Measurements from ENCODE around the gene PTTG1IP. TPM values are rescaled to one million over a fixed set of nuclear protein-coding genes. Genes with fewer than 3 reads are reported as not detected.

PTTG1IP gene
- total RNA-seq, 1 donor from 2014 or later: 468 TPM

- Histone ChIP-seq H3K27me3 (no peaks in the 10 kb centered on the region), H3K27ac (no peak overlapping the region), H3K36me3 (peaks cover 23 to 28% of the 10 kb centered on the region in 2 donors), H3K9me3 (no peaks in the 10 kb centered on the region), H3K4me3 (peak overlapping the region; percentile 39 to 57), H3K4me1 (peaks cover 5 to 9% of the 10 kb centered on the region in 2 donors)
- intact Hi-C loops (cut with DNase I): loop anchor here (2.0 kb wide), 1 partner anchor 19 kb away; no protein-coding TSS in a partner anchor
- peak; percentile 36 to 77 for DNase-seq (ENCODE audit: low spot score in 2 of 2)
- TF ChIP-seq, protein P1, sequence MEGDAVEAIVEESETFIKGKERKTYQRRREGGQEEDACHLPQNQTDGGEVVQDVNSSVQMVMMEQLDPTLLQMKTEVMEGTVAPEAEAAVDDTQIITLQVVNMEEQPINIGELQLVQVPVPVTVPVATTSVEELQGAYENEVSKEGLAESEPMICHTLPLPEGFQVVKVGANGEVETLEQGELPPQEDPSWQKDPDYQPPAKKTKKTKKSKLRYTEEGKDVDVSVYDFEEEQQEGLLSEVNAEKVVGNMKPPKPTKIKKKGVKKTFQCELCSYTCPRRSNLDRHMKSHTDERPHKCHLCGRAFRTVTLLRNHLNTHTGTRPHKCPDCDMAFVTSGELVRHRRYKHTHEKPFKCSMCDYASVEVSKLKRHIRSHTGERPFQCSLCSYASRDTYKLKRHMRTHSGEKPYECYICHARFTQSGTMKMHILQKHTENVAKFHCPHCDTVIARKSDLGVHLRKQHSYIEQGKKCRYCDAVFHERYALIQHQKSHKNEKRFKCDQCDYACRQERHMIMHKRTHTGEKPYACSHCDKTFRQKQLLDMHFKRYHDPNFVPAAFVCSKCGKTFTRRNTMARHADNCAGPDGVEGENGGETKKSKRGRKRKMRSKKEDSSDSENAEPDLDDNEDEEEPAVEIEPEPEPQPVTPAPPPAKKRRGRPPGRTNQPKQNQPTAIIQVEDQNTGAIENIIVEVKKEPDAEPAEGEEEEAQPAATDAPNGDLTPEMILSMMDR (IDR thresholded peaks at IDR 0.05): peak in 1 of 3 experiments; percentile 32
Measured at GRCh38 chr21:44845418-44846223, 27.9 kb downstream of the PTTG1IP start.

DNA sequence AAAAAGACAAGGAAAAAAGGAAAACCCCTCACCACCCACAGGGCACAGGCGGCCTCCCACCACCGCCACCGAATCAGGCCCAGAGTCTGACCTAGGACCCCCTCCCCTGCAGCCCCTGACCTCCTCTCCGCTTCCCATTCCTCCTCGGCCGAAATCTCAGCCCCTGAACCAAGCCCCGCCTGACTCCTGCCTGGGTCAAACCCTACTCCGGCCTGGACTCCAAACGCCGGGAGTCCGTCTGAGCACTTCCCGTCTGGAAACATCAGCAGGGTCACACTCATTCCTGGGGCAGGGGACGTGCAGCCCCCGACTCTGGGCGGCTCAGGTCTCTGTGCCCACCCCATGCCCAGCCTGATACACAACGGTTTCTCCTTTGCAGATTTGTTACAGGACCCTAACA, 29.2 kb downstream of the PTTG1IP start:
- no peak overlapping the region for H3K4me3 ChIP-seq
- H3K9me3 ChIP-seq: no peaks in the 10 kb centered on the region
- intact Hi-C loops (cut with DNase I): no loop called here
- H3K36me3 ChIP-seq: peaks cover 9 to 14% of the 10 kb centered on the region in 2 donors
- no peaks in the 10 kb centered on the region for H3K27me3 ChIP-seq
- DNase-seq (ENCODE audit: low spot score in 2 of 2): no peak
- H3K4me1 ChIP-seq: peaks cover 5 to 9% of the 10 kb centered on the region in 2 donors
- H3K27ac ChIP-seq: no peak overlapping the region
- TF ChIP-seq, protein P1 (IDR thresholded peaks at IDR 0.05): no peak

GRCh38 chr21:44842721-44843445, 30.6 kb downstream of the PTTG1IP start:
- TF ChIP-seq, protein P1 (IDR thresholded peaks at IDR 0.05): no peak
- intact Hi-C loops (cut with DNase I): no loop called here
- no peak overlapping the region for H3K27ac ChIP-seq
- peaks cover 5 to 9% of the 10 kb centered on the region in 2 donors for H3K4me1 ChIP-seq
- no peak overlapping the region for H3K4me3 ChIP-seq
- no peak for DNase-seq (ENCODE audit: low spot score in 2 of 2)
- peaks cover 0 to under 1% of the 10 kb centered on the region in 2 donors for H3K36me3 ChIP-seq
- H3K9me3 ChIP-seq: no peaks in the 10 kb centered on the region
- H3K27me3 ChIP-seq: no peaks in the 10 kb centered on the region

GRCh38 chr21:44842087-44842486, 31.4 kb downstream of the PTTG1IP start:
- DNase-seq (ENCODE audit: low spot score in 2 of 2): no peak
- no peaks in the 10 kb centered on the region for H3K36me3 ChIP-seq
- no peaks in the 10 kb centered on the region for H3K9me3 ChIP-seq
- H3K4me1 ChIP-seq: peaks cover 5 to 9% of the 10 kb centered on the region in 2 donors
- intact Hi-C loops (cut with DNase I): no loop called here
- TF ChIP-seq, protein P1 (IDR thresholded peaks at IDR 0.05): no peak
- H3K27me3 ChIP-seq: no peaks in the 10 kb centered on the region
- no peak overlapping the region for H3K4me3 ChIP-seq
- no peak overlapping the region for H3K27ac ChIP-seq

DNA sequence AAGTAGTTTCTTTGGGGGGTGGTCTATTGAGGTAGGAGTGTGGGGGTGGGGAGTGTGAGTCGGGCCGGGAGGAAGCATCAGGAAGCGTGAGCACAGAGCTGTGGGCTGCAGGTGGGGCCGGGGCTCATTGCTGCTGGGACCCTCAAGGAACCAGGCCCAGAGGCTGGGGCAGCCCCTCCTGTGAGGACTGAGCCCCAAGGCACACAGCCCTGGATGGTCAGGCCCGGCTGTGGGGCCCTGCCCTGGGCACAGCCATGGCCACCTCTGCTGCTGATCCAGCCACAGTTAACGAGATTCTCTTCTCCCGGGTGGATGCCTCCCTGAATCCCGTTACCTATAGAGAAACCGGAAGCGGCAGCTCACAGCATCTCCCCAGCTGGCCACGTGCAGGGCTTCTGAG, 32.7 kb downstream of the PTTG1IP start:
- peaks cover 2 to 4% of the 10 kb centered on the region in 2 donors for H3K4me1 ChIP-seq
- no peaks in the 10 kb centered on the region for H3K9me3 ChIP-seq
- intact Hi-C loops (cut with DNase I): no loop called here
- no peak for DNase-seq (ENCODE audit: low spot score in 2 of 2)
- no peak overlapping the region for H3K27ac ChIP-seq
- H3K4me3 ChIP-seq: no peak overlapping the region
- TF ChIP-seq, protein P1 (IDR thresholded peaks at IDR 0.05): no peak
- H3K36me3 ChIP-seq: no peaks in the 10 kb centered on the region
- H3K27me3 ChIP-seq: no peaks in the 10 kb centered on the region

Data from ascending aorta (tissue), 2 donors.